K562 (cell line): Measurements from ENCODE around the gene CEP131. TPM values are rescaled to one million over a fixed set of nuclear protein-coding genes. Genes with fewer than 3 reads are reported as not detected.

ENCODE experiments used
- ATAC-seq: fragments of 200-7000 bp; cut with Tn5 transposase; 3 replicates; pipeline ENCODE4 v1.9.1; 2020; ENCODE audit warnings: moderate library complexity
- BruUV-seq: library from RNA; stranded (reverse); fragments of 400-500 nt; replicated peaks from 2 replicates; lab custom pipeline; 2021; lab: Mats Ljungman, UMichigan
- CTCF ChIA-PET: fragments of 300-600 bp; formaldehyde crosslinking; extraction: SDS; loops from one replicate; lab custom pipeline; 2021; ENCODE audit warnings: low intra/inter-chr PET ratio; lab: Yijun Ruan, JAX
- POLR2A ChIA-PET: fragments of 300-600, 350-650 bp; sonication (Branson Sonifier 250); formaldehyde crosslinking; extraction: SDS; loops from one replicate; lab custom pipeline; 2021; ENCODE audit warnings: antibody characterized with exemption, inconsistent platforms; lab: Yijun Ruan, JAX
- DNase-seq, 4 experiments: peaks; one replicate each; pipeline versions ENCODE4 v3.0.0 to v3.0.0-alpha.2; 2011 to 2018; ENCODE audit warnings: low spot score in 3 of 4, mixed read lengths in 3 of 4; ENCODE audit errors: extremely low read depth in 1 of 4
- FAIRE-seq: peaks from 2 replicates; lab custom pipeline; 2011; peaks lifted over from hg19 to GRCh38; lab: Jason Lieb, UNC
- H2AFZ ChIP-seq: 2 replicates; pipeline ENCODE4 v1.6.0; 2011; ENCODE audit warnings: low read depth, low read length, control low read depth, inconsistent platforms
- H3K27ac ChIP-seq: fragments of 200-600 bp; 3 replicates; pipeline ENCODE4 v1.8.0; 2011; ENCODE audit warnings: low read depth, mild to moderate bottlenecking, control low read depth, inconsistent platforms, low read length, moderate library complexity, mixed read lengths; ENCODE audit errors: extremely low read depth
- H3K27me3 ChIP-seq, 2 experiments: fragments of 300-600 bp in 1 of 2; 2 replicates in 1 of 2; 3 replicates in 1 of 2; pipeline versions ENCODE4 v1.6.0 to v1.8.0; 2011; ENCODE audit warnings: inconsistent platforms in 2 of 2, low read length in 2 of 2, mild to moderate bottlenecking in 1 of 2, mixed read lengths in 1 of 2, moderate library complexity in 1 of 2; ENCODE audit not compliant: control insufficient read depth in 2 of 2, insufficient read depth in 2 of 2
- H3K36me3 ChIP-seq: fragments of 300-600 bp; 3 replicates; pipeline ENCODE4 v1.8.0; 2011; ENCODE audit warnings: mild to moderate bottlenecking, low read length, inconsistent platforms; ENCODE audit not compliant: control insufficient read depth, insufficient read depth
- H3K4me1 ChIP-seq, 2 experiments: fragments of 200-600 bp in 1 of 2; replicated peaks in 1 of 2; 2 replicates in 1 of 2; 3 replicates in 1 of 2; pipeline versions ENCODE4 v1.5.1 to v1.8.0; 2011; ENCODE audit warnings: inconsistent platforms in 2 of 2, low read length in 2 of 2, mild to moderate bottlenecking in 1 of 2, mixed read lengths in 1 of 2, moderate library complexity in 1 of 2; ENCODE audit not compliant: control insufficient read depth in 2 of 2, insufficient read depth in 2 of 2
- H3K4me2 ChIP-seq: 2 replicates; pipeline ENCODE4 v1.6.1; 2011; ENCODE audit warnings: low read length, control low read depth, inconsistent platforms, mixed read lengths; ENCODE audit not compliant: insufficient read depth
- H3K4me3 ChIP-seq: fragments of 200-600 bp; sonication (generic), shearing (Covaris generic); 2 replicates; pipeline ENCODE4 v1.5.1; 2016; ENCODE audit warnings: control low read depth, inconsistent platforms
- H3K79me2 ChIP-seq: fragments of 200-600 bp; 3 replicates; pipeline ENCODE4 v1.8.0; 2011; ENCODE audit warnings: low read length, inconsistent platforms; ENCODE audit not compliant: control insufficient read depth, insufficient read depth
- H3K9ac ChIP-seq, 2 experiments: 2 replicates each; pipeline versions ENCODE4 v1.6.0 to v1.6.1; 2011; ENCODE audit warnings: low read depth in 2 of 2, low read length in 2 of 2, control low read depth in 1 of 2, inconsistent platforms in 1 of 2, mild to moderate bottlenecking in 1 of 2, mixed read lengths in 1 of 2; ENCODE audit not compliant: insufficient read depth in 1 of 2
- H3K9me1 ChIP-seq: one replicate; pipeline ENCODE4 v1.6.0; 2011; ENCODE audit warnings: inconsistent platforms, mild to moderate bottlenecking, low read length, moderate library complexity; ENCODE audit not compliant: control insufficient read depth, insufficient read depth
- H3K9me3 ChIP-seq: replicated peaks from 2 replicates; pipeline ENCODE4 v1.5.1; 2011; ENCODE audit warnings: low read depth, low read length, inconsistent platforms; ENCODE audit not compliant: control insufficient read depth, insufficient read depth
- H4K20me1 ChIP-seq: replicated peaks from 2 replicates; pipeline ENCODE4 v1.6.1; 2011; ENCODE audit warnings: low read length, inconsistent platforms, mixed read lengths; ENCODE audit not compliant: control insufficient read depth, insufficient read depth
- CREB3L1 ChIP-seq: fragments of 450-650 bp; IDR thresholded peaks from 2 replicates; pipeline ENCODE4 v1.6.1; 2014; ENCODE audit warnings: low read depth, mild to moderate bottlenecking, moderate library complexity, borderline replicate concordance
- ESRRB ChIP-seq: fragments of 250-450 bp; sonication (Bioruptor Pico); IDR thresholded peaks from 2 replicates; pipeline ENCODE4 v1.5.0; 2020; ENCODE audit warnings: mild to moderate bottlenecking, moderate library complexity, borderline replicate concordance
- GTF2E2 ChIP-seq: fragments of 200-800 bp; sonication (Bioruptor generic); IDR thresholded peaks from 2 replicates; pipeline ENCODE4 v1.6.1; 2016; ENCODE audit warnings: missing genetic modification characterization, missing compliant biosample characterization
- KLF10 ChIP-seq: fragments of 250-450 bp; sonication (Bioruptor Pico); IDR thresholded peaks from 2 replicates; pipeline ENCODE4 v1.6.1; 2021; ENCODE audit warnings: matching md5 sums
- NFE2L1 ChIP-seq: fragments of 450-650 bp; IDR thresholded peaks from 2 replicates; pipeline ENCODE4 v1.6.1; 2016; ENCODE audit warnings: missing genetic modification characterization, low read depth, mild to moderate bottlenecking, missing compliant biosample characterization, moderate library complexity, borderline replicate concordance
- NFIX ChIP-seq: fragments of 250-450 bp; sonication (Bioruptor Pico); IDR thresholded peaks from 2 replicates; pipeline ENCODE4 v1.4.0; 2020; ENCODE audit warnings: low read depth, mild to moderate bottlenecking, moderate library complexity
- NFXL1 ChIP-seq: fragments of 450-650 bp; formaldehyde crosslinking; IDR thresholded peaks from 2 replicates; pipeline ENCODE4 v1.4.0; 2021; ENCODE audit warnings: mild to moderate bottlenecking
- SPI1 ChIP-seq: IDR thresholded peaks from 2 replicates; pipeline ENCODE4 v1.6.1; 2011; ENCODE audit warnings: low read depth, low read length, control low read depth, borderline replicate concordance
- USF1 ChIP-seq: sonication (generic); formaldehyde crosslinking; IDR thresholded peaks from 2 replicates; pipeline ENCODE4 v1.9.0; 2022; ENCODE audit warnings: mild to moderate bottlenecking, missing genetic modification reagents
- ZFP30 ChIP-seq: fragments of 250-450 bp; sonication (Bioruptor Pico); IDR thresholded peaks from 2 replicates; pipeline ENCODE4 v1.8.0; 2022; ENCODE audit warnings: moderate library complexity, mild to moderate bottlenecking, inconsistent platforms, borderline replicate concordance
- ZNF212 ChIP-seq: fragments of 450-650 bp; formaldehyde crosslinking; IDR thresholded peaks from 2 replicates; pipeline ENCODE4 v1.4.0; 2020; ENCODE audit warnings: mild to moderate bottlenecking
- ZNF398 ChIP-seq: fragments of 250-450 bp; sonication (Bioruptor Pico); IDR thresholded peaks from 2 replicates; pipeline ENCODE4 v1.8.0; 2021; ENCODE audit warnings: moderate library complexity, mild to moderate bottlenecking, inconsistent platforms
- ZNF41 ChIP-seq: fragments of 250-450 bp; sonication (Bioruptor Pico); conservative IDR thresholded peaks from 2 replicates; pipeline ENCODE4 v1.4.0; 2020; ENCODE audit warnings: mild to moderate bottlenecking
- WGBS: fragments of 100-300 bp; shearing (Covaris generic); methylation state at CpG from one replicate; pipeline ENCODE4 v1.1.6; 2016; ENCODE audit warnings: low coverage, mixed read lengths; ENCODE audit not compliant: insufficient coverage; ENCODE audit errors: missing lambda C conversion rate; 5-methylcytosine and 5-hydroxymethylcytosine counted together
- in situ Hi-C: fragments of 300-500 bp; cut with MboI; formaldehyde crosslinking; loops from 4 replicates; pipeline ENCODE4 v1.15.0; 2018; ENCODE audit warnings: inconsistent platforms, mixed read lengths
- intact Hi-C: fragments of 100-400 bp; cut with micrococcal nuclease; formaldehyde crosslinking; loops from 2 replicates; pipeline ENCODE4 v1.14.2; 2022
- polyA plus RNA-seq, 8 experiments: library from polyadenylated mRNA; depleted of rRNA in 4 of 8; stranded (reverse) in 5 of 8; unstranded in 3 of 8; fragments of >200 nt; fragmentation: Nextera tagmentation in 2 of 8; fragmentation: Illumina TruSeq in 1 of 8; extraction: Ambion mirVana in 2 of 8; extraction: Trizol in 1 of 8; gene quantifications; 2 replicates each; pipeline versions ENCODE4 v1.2.1 to v1.2.3, GENCODE V29; 2011 to 2014; ENCODE audit warnings: inconsistent platforms in 1 of 8, missing spikeins in 1 of 8
- total RNA-seq, 7 experiments: library from RNA; depleted of rRNA in 6 of 7; stranded (reverse); fragments of >200 nt in 6 of 7; fragmentation: Illumina TruSeq in 2 of 7; extraction: Trizol in 2 of 7; gene quantifications; 2 replicates each; pipeline versions ENCODE4 v1.2.1 to v1.2.3, GENCODE V29; 2011 to 2021; ENCODE audit warnings: low replicate concordance in 1 of 7
- TF ChIP-seq, protein P1 (sequence below): fragments of 250-450 bp; sonication (Bioruptor Pico); IDR thresholded peaks from 2 replicates; pipeline ENCODE4 v1.4.0; 2020; ENCODE audit warnings: mild to moderate bottlenecking, moderate library complexity, borderline replicate concordance

The CEP131 gene
- total and polyA plus RNA-seq, 9 of the 15 experiments (the other 6 are each of a cell fraction or from before 2014, with no cell fraction given): 0.24 to 21.2 (median 2.3) TPM

GRCh38 chr17:81143717-81144422 lies 78.9 kb downstream of the CEP131 start:
- BruUV-seq: no TSS peak
- peaks cover 8 to 38% of the 10 kb centered on the region in 2 experiments; a peak in 4 of 5 replicates for H3K27me3 ChIP-seq
- H3K36me3 ChIP-seq: no peaks in the 10 kb centered on the region
- ATAC-seq: no peak
- 35% methylated on average over 17 of the region's 17 CpGs for WGBS
- FAIRE-seq: no peak
- no peak overlapping the region for H3K27ac ChIP-seq
- POLR2A ChIA-PET: interaction anchor here (0.6 to 2.8 kb wide), 5 partner anchors 9 to 833 kb away, joined by 3 to 15 read pairs (median 5); no protein-coding TSS in a partner anchor
- DNase-seq: no peak
- H3K4me1 ChIP-seq: peaks cover 9 to 37% of the 10 kb centered on the region in 2 experiments; a peak in 3 of 5 replicates
- no peak overlapping the region; a peak in 1 of 4 replicates for H3K9ac ChIP-seq
- in situ Hi-C loops: loop anchor here (25.0 kb wide), 1 partner anchor 93 kb away; the partner anchor contains the start of genes NDUFAF8 and TEPSIN
- H4K20me1 ChIP-seq: no peaks in the 10 kb centered on the region
- H3K9me1 ChIP-seq: no peaks in the 10 kb centered on the region
- H2AFZ ChIP-seq: no peak overlapping the region
- CTCF ChIA-PET: interaction anchor here (2.4 kb wide), 1 partner anchor 98 kb away, joined by 17 read pairs; no protein-coding TSS in a partner anchor
- H3K9me3 ChIP-seq: no peaks in the 10 kb centered on the region
- no peaks in the 10 kb centered on the region for H3K79me2 ChIP-seq
- H3K4me3 ChIP-seq: no peak overlapping the region
- intact Hi-C loops: loop anchor here (2.0 to 5.0 kb wide), 2 partner anchors 57 to 83 kb away; no protein-coding TSS in a partner anchor
- H3K4me2 ChIP-seq: no peak overlapping the region
- TF ChIP-seq ESRRB (no peak), KLF10 (CRISPR knock-in tag) (no peak), ZNF398 (no peak), USF1 (no peak), ZNF212 (CRISPR knock-in tag) (no peak), SPI1 (no peak), NFXL1 (CRISPR knock-in tag) (no peak), GTF2E2 (no peak), NFIX (CRISPR knock-in tag) (no peak), ZFP30 (CRISPR knock-in tag) (no peak), CREB3L1 (no peak), NFE2L1 (no peak), ZNF41 (CRISPR knock-in tag) (no peak)
- TF ChIP-seq, protein P1, sequence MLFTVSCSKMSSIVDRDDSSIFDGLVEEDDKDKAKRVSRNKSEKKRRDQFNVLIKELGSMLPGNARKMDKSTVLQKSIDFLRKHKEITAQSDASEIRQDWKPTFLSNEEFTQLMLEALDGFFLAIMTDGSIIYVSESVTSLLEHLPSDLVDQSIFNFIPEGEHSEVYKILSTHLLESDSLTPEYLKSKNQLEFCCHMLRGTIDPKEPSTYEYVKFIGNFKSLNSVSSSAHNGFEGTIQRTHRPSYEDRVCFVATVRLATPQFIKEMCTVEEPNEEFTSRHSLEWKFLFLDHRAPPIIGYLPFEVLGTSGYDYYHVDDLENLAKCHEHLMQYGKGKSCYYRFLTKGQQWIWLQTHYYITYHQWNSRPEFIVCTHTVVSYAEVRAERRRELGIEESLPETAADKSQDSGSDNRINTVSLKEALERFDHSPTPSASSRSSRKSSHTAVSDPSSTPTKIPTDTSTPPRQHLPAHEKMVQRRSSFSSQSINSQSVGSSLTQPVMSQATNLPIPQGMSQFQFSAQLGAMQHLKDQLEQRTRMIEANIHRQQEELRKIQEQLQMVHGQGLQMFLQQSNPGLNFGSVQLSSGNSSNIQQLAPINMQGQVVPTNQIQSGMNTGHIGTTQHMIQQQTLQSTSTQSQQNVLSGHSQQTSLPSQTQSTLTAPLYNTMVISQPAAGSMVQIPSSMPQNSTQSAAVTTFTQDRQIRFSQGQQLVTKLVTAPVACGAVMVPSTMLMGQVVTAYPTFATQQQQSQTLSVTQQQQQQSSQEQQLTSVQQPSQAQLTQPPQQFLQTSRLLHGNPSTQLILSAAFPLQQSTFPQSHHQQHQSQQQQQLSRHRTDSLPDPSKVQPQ (CRISPR knock-in tag): no peak
